Stimulated activated CD4-positive, alpha-beta T cell treated with anti-CD3 and anti-CD28 coated beads, Interleukin-1b, Interleukin-23, amount 100 ng/mL, for 24 hours (primary cell): Measurements from ENCODE around the gene CFAP73.
"Not testable (repeated sequence)": the region's sequence is repeated elsewhere in the genome, so short reads cannot be mapped to it uniquely, and the experiment has no call there.

Experiments used
- DNase-seq, 4 experiments: peaks; one replicate each; pipeline ENCODE4 v3.0.0-alpha.2; 2020; ENCODE audit warnings: low read depth in 4 of 4, low spot score in 1 of 4

Gene CFAP73

DNA sequence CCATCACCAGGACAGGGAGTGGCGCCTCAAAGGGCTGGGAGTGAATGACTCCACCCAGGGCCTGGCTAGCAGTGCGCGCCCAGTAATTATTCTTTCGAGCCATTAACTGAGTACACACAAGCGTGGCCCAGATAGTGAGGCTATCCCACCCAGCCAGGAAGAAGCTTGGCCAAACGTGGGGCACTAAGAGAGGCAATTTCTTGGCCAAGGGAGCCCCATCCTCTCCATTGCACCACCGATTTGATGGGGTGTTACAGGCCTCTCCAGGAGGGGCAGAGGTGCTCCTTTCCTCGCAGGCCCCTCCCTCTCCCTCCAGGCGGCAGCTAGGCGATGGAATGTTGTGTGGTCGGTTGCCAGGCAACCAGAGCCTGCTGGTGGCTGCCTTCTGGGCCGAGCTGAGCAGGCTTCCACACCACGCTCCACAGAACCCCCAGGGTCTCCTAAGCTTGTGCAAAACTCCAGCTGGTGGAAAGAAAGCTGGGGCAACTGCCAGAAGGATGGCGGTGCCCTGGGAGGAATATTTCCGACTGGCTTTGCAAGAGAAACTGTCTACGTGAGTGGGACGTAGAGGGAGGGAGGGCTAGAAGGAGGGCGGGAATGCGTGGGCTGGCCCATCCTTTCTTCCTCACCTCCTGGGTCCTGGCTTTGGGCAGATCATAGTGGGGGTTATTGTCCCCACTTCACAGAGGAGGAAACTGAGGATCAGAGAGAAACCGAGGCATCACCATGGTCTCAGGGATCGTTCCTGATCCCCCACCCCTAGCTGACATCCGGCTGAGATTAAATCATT lies at the start of gene CFAP73:
Gene CFAP73, plus strand, starts transcription at position 364 of the 790 bp plus-strand sequence. Its CDS starts 134 bp downstream, at position 498.
- no peak for DNase-seq

DNA sequence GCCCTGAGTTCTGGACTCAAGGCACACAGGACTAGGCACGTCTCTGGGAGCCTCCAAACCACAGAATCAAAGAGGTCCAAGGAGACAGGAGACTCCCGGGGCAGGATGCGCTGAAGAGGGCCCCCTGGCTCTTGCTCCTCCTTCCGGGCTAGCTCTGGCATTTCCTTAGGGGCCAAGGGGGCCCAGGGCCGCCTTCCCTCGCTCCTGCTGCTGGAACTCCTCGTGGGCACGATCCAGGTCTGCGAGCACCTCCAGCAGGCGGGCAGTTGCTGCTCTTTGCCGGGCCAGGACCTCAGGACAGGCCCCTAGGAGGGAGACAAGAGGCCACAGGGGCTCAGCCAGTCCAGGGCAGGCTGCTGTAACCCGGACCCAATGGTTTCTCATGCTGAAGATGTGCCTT lies 49.8 kb upstream of the CFAP73 start:
- no peak for DNase-seq

GRCh38 chr12:113101751-113102150 lies 47.8 kb upstream of the CFAP73 start:
- no peak for DNase-seq

- no peak for DNase-seq
Observed at GRCh38 chr12:113102811-113103210, 46.7 kb upstream of the CFAP73 start.

DNA sequence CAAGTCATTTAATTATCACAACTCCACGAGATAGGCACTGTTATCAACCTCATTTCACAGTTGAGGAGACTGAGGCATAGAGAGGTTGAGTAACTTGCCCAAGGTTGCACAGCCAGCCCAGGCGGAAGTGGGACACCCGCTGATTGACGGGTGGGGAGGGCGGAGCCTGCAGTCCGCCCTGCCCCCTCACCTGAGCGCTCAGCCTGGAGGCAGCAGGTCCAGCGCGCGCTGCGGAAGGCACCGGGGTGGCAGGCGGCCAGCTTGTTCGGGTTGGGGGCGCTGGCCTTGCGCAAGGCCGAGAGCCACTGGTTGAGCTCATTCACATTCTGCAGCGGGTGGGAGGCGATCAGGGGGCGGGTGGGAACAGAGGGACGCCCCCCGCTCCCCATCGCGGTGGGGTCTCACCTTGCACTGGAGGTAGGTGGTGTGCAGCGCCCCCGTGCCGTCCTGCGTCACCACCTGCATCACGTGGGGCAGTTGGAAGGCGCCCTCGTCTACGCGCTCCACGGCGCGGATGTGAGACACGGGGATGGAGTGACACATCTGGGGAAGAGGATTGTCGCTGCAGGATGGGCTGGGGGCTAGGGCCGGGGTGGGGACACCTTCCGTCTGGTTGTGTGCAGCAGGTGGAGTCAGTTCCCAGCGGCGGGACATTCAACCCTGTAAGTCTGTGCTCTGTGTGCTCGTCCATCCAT lies 45.6 kb upstream of the CFAP73 start:
- DNase-seq, result peak in 3 of 4 experiments; percentile 40 to 66 (median 43)

- DNase-seq, result no peak
Observed at GRCh38 chr12:113104953-113105510, 44.5 kb upstream of the CFAP73 start.

- DNase-seq, result no peak
Observed at GRCh38 chr12:113105606-113106271, 43.8 kb upstream of the CFAP73 start.

GRCh38 chr12:113106361-113106760 lies 43.2 kb upstream of the CFAP73 start:
- no peak for DNase-seq

DNA sequence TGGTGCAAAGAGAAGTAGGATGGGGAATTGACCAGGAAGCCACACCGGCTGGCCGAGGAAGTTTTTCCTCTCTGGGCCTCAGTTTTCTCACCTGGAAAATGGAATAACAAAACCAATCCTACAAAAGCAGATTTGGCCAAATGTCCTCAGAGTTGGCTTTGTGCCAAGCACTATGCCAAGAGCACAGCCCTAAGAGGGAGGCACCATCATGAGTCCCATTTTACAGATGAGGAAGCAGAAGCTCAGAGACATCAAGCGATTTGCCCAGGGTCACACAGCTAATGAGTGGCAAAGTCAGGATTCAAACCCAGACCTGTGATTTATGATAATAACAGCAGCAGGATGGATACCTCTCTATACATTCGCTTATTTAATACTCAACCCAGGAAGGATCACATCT lies 41.2 kb upstream of the CFAP73 start:
- no peak for DNase-seq

DNA sequence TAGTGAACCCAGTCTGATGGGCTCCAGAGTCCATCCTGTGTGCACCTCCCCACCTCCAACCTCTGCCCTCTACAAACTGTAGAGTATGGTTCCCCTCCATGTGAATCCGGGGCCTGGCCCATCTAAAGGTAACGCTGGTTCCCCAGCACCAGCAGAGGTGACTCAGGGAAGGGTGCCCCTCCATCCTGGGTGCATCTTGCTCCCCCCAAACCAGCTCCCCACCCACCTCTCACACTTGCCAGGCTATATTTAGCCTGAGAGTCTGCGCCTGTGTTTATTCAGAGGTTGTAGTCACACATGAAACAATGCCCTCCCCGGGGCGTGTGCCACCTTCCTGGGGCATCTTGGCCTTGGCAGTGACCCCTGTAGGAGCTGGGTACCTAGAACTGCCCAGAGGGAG lies 40.2 kb upstream of the CFAP73 start:
- no peak for DNase-seq

DNA sequence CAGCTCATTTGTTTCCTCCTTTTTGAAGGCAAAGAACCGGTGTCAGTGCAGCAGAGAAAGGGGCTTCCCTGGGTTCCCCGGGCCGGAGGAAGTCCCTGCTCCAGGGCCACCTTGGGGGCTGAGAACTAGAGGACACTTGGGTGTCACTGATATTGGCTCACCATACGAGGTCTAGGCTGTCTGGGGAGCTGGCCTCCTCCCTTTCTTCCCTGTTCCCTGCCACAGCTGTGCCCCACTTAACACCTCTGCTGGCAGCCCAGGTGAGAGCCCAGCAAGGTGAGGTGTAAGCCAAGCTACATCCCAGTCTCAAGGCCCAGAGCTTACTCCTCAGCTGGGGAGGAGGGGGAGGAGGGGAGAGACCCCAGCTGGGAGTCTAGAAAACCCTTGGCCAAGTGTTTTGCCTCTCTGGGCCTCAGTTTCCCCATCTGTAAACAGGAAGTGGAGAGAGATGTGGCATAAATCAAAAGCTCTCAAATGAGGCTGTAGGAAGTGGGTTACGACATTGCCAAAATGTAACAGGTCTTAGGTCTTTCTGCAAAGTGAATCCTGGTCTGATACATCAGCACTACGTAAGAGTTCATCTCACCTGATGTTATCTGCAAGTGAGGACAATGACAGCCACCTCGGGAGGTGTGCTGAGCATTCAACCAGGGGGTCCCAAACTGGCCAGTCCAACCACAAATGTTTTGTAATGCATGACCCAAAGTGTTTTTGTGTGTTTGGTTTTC lies 39.5 kb upstream of the CFAP73 start:
- DNase-seq, result no peak

GRCh38 chr12:113111247-113111646 lies 38.3 kb upstream of the CFAP73 start:
- DNase-seq, result no peak

GRCh38 chr12:113112043-113112899 lies 37.3 kb upstream of the CFAP73 start:
- DNase-seq, result no peak

DNA sequence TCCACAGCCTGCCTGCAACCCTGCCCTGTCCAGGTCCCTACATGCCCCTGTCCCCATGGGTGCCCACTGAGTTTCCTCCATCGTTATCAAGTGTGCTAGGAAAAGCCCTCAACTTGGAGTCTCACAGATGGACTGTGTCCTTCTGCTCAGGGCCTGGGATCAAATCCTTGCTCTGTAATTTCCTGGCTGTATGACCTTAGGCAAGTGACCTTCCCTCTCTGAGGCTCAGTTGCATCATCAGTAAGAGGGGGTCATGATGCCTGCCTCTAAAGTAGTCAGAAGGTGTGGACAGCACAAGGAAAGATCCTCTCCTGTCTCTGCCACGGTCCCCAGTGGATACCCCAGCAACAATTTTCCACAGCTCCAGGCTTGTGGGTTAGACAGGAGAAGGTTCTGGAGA lies 36.1 kb upstream of the CFAP73 start:
- DNase-seq, result no peak

- DNase-seq, result no peak
Observed at GRCh38 chr12:113114447-113115178, 34.9 kb upstream of the CFAP73 start.

GRCh38 chr12:113115455-113116126 lies 33.9 kb upstream of the CFAP73 start:
- no peak for DNase-seq

GRCh38 chr12:113116875-113117274 lies 32.6 kb upstream of the CFAP73 start:
- DNase-seq, result no peak

DNA sequence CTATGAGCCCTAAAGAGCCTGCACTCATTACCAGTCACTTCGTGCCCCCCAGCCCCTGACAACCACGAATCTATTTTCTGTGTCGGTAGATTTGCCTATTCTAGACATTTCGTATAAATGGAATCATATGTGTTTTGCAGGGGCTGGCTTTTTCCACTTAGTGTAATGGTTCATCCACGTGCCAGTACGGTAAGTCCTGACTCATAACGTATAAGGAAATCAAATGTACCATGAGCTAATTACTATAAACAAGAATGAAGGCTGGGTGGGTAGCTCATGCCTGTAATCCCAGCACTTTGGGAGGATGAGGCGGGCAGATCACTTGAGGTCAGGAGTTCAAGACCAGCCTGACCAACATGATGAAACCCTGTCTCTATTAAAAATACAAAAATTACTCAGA lies 31.8 kb upstream of the CFAP73 start:
- DNase-seq, result not testable (repeated sequence)

DNA sequence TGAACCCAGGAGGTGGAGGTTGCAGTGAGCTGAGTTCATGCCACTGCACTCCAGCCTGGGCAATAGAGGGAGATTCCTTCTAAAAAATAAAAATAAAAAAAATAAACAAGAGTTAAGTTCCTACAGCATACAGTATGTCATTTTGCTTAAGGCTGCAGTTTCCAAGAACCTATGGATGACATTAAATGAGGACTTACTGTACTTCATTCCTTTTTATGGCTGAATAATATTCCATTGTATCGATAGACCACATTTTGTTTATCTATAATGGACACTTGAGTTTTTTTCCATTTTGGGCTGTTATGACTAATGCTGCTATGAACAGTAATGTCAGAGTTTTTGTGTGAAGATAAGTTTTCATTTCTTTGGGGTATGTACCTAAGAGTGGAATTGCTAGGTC lies 31.4 kb upstream of the CFAP73 start:
- DNase-seq, result no peak
